ENCODE results near the gene TENT5C. TPM values are rescaled to one million over a fixed set of nuclear protein-coding genes. Genes with fewer than 3 reads are reported as not detected.

TENT5C gene
- total and polyA plus RNA-seq, 9 of the 15 experiments (the other 6 are each of a cell fraction or from before 2014, with no cell fraction given): 1.8 to 7.7 (median 4.0) TPM

- H3K9me3 ChIP-seq (replicated peaks; ENCODE audit: control insufficient read depth, insufficient read depth, low read depth, low read length): no peaks in the 10 kb centered on the region
- no peaks in the 10 kb centered on the region for H3K9me1 ChIP-seq (ENCODE audit: control insufficient read depth, insufficient read depth, low read length)
- H3K79me2 ChIP-seq (ENCODE audit: control insufficient read depth, insufficient read depth, low read length): no peaks in the 10 kb centered on the region
- H3K4me2 ChIP-seq (ENCODE audit: insufficient read depth, low read length): peak overlapping the region; percentile 50
- in situ Hi-C loops (cut with MboI): no loop called here
- WGBS (ENCODE audit: insufficient coverage, low coverage, missing lambda C conversion rate): 0% methylated on average over 1 of the region's 1 CpG
- no peak overlapping the region for H2AFZ ChIP-seq (ENCODE audit: low read depth, low read length)
- peaks cover 14 to 24% of the 10 kb centered on the region in 2 experiments for H3K4me1 ChIP-seq (replicated peaks in 1 of 2; ENCODE audit: control insufficient read depth in 2 of 2, insufficient read depth in 2 of 2, low read length in 2 of 2)
- H3K27ac ChIP-seq (ENCODE audit: extremely low read depth, low read depth, low read length): no peak overlapping the region
- intact Hi-C loops (cut with micrococcal nuclease): loop anchor here (1.0 kb wide), 1 partner anchor 25 kb away; no protein-coding TSS in a partner anchor
- no peak overlapping the region for H3K4me3 ChIP-seq
- H3K9ac ChIP-seq (ENCODE audit: insufficient read depth in 1 of 2, low read depth in 2 of 2, low read length in 2 of 2): no peak overlapping the region
- ChIA-PET CTCF (ENCODE audit: low intra/inter-chr PET ratio) (no interaction called here), POLR2A (interaction anchor here (0.5 to 24.8 kb wide), 9 partner anchors 10 to 1508 kb away, joined by 3 to 383 read pairs (median 4); partner anchors contain the start of gene TENT5C)
- H3K27me3 ChIP-seq (ENCODE audit: control insufficient read depth in 2 of 2, insufficient read depth in 2 of 2, low read length in 2 of 2): no peaks in the 10 kb centered on the region
- no peaks in the 10 kb centered on the region for H3K36me3 ChIP-seq (ENCODE audit: control insufficient read depth, insufficient read depth, low read length)
- DNase-seq (ENCODE audit: extremely low read depth in 1 of 4, low spot score in 3 of 4) (peak; percentile 57 to 75 (median 66)), ATAC-seq (peak; percentile 72), FAIRE-seq (no peak)
- BruUV-seq (replicated peaks): no TSS peak
- H4K20me1 ChIP-seq (replicated peaks; ENCODE audit: control insufficient read depth, insufficient read depth, low read length): no peaks in the 10 kb centered on the region
- peak; percentile 59 for TF ChIP-seq SOX6 (IDR thresholded peaks at IDR 0.05)
- TF ChIP-seq POLR2AphosphoS5 (IDR thresholded peaks at IDR 0.05; ENCODE audit: control insufficient read depth, insufficient read depth, low read depth, low read length): peak; percentile 54; the same call in 1 of the 2 replicates
- peak; percentile 69 for TF ChIP-seq NCOR1 (IDR thresholded peaks at IDR 0.05)
- TF ChIP-seq CHD1 (IDR thresholded peaks at IDR 0.05; ENCODE audit: low read length): no peak
- 0 out of 2 replicates have a peak, but pooled peaks have one; percentile 22 for TF ChIP-seq CREB1 (IDR thresholded peaks at IDR 0.05)
- no peak for TF ChIP-seq CREB1 (CRISPR knock-in tag; IDR thresholded peaks at IDR 0.05)
- TF ChIP-seq TCF3 (CRISPR knock-in tag; IDR thresholded peaks at IDR 0.05): peak; percentile 86
- no peak for TF ChIP-seq ZNF12 (CRISPR knock-in tag; IDR thresholded peaks at IDR 0.05)
- peak; percentile 82 for TF ChIP-seq CBFA2T2 (conservative IDR thresholded peaks at IDR 0.05)
- peak; percentile 68 for TF ChIP-seq DPF2 (IDR thresholded peaks at IDR 0.05)
- peak; percentile 30; the same call in 1 of the 2 replicates for TF ChIP-seq L3MBTL2 (IDR thresholded peaks at IDR 0.05)
- TF ChIP-seq MIER1 (IDR thresholded peaks at IDR 0.05; ENCODE audit: low read depth): no peak
- peak; percentile 59 for TF ChIP-seq FOSL1 (tag; conservative IDR thresholded peaks at IDR 0.05)
- peak; percentile 43; the same call in 1 of the 2 replicates for TF ChIP-seq FOXM1 (IDR thresholded peaks at IDR 0.05; ENCODE audit: low read depth)
- TF ChIP-seq FOXM1 (CRISPR knock-in tag; IDR thresholded peaks at IDR 0.05; ENCODE audit: low read depth): no peak
- TF ChIP-seq, protein P1, sequence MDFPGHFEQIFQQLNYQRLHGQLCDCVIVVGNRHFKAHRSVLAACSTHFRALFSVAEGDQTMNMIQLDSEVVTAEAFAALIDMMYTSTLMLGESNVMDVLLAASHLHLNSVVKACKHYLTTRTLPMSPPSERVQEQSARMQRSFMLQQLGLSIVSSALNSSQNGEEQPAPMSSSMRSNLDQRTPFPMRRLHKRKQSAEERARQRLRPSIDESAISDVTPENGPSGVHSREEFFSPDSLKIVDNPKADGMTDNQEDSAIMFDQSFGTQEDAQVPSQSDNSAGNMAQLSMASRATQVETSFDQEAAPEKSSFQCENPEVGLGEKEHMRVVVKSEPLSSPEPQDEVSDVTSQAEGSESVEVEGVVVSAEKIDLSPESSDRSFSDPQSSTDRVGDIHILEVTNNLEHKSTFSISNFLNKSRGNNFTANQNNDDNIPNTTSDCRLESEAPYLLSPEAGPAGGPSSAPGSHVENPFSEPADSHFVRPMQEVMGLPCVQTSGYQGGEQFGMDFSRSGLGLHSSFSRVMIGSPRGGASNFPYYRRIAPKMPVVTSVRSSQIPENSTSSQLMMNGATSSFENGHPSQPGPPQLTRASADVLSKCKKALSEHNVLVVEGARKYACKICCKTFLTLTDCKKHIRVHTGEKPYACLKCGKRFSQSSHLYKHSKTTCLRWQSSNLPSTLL (IDR thresholded peaks at IDR 0.05): no peak
- 0 out of 4 replicates have a peak, but pooled peaks of 1 of the 2 experiments have one; percentile 25 for TF ChIP-seq FOXA3 (CRISPR knock-in tag; conservative IDR thresholded peaks at IDR 0.05 in 1 of 2, IDR thresholded peaks at IDR 0.05 in 1 of 2)
- TF ChIP-seq, protein P2, sequence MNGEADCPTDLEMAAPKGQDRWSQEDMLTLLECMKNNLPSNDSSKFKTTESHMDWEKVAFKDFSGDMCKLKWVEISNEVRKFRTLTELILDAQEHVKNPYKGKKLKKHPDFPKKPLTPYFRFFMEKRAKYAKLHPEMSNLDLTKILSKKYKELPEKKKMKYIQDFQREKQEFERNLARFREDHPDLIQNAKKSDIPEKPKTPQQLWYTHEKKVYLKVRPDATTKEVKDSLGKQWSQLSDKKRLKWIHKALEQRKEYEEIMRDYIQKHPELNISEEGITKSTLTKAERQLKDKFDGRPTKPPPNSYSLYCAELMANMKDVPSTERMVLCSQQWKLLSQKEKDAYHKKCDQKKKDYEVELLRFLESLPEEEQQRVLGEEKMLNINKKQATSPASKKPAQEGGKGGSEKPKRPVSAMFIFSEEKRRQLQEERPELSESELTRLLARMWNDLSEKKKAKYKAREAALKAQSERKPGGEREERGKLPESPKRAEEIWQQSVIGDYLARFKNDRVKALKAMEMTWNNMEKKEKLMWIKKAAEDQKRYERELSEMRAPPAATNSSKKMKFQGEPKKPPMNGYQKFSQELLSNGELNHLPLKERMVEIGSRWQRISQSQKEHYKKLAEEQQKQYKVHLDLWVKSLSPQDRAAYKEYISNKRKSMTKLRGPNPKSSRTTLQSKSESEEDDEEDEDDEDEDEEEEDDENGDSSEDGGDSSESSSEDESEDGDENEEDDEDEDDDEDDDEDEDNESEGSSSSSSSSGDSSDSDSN (IDR thresholded peaks at IDR 0.05; ENCODE audit: borderline replicate concordance in 1 of 2, low read depth in 2 of 2, low read length in 2 of 2): no peak
- TF ChIP-seq, protein P3, sequence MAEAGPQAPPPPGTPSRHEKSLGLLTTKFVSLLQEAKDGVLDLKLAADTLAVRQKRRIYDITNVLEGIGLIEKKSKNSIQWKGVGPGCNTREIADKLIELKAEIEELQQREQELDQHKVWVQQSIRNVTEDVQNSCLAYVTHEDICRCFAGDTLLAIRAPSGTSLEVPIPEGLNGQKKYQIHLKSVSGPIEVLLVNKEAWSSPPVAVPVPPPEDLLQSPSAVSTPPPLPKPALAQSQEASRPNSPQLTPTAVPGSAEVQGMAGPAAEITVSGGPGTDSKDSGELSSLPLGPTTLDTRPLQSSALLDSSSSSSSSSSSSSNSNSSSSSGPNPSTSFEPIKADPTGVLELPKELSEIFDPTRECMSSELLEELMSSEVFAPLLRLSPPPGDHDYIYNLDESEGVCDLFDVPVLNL (CRISPR knock-in tag; IDR thresholded peaks at IDR 0.05; ENCODE audit: low read depth): no peak
- no peak for TF ChIP-seq ZNF282 (CRISPR knock-in tag; IDR thresholded peaks at IDR 0.05)
These were observed 32.3 kb downstream of the TENT5C start for GRCh38 chr1:117638141-117638540.

Data from K562 (cell line).